MCF 10A (cell line): ENCODE data around the gene FBXO40. TPM values are rescaled to one million over a fixed set of nuclear protein-coding genes. Genes with fewer than 3 reads are reported as not detected.

Source experiments
- BruUV-seq: library from RNA; stranded (reverse); fragments of 400-500 nt; replicated peaks from 2 replicates; lab custom pipeline; 2021; lab: Mats Ljungman, UMichigan
- CTCF ChIA-PET: fragments of 300-600 bp; sonication (Branson Sonifier 250); formaldehyde crosslinking; extraction: SDS; loops from one replicate; lab custom pipeline; 2021; ENCODE audit warnings: antibody characterized with exemption, inconsistent platforms; lab: Yijun Ruan, JAX
- POLR2A ChIA-PET: fragments of 300-600, 350-650 bp; sonication (Branson Sonifier 250); formaldehyde crosslinking; extraction: SDS; loops from one replicate; lab custom pipeline; 2020; ENCODE audit warnings: antibody characterized with exemption, inconsistent platforms; lab: Yijun Ruan, JAX
- DNase-seq: peaks from one replicate; pipeline ENCODE4 v3.0.0-alpha.2; 2018; ENCODE audit not compliant: unreplicated experiment
- H3K27ac Mint-ChIP-seq: one replicate; pipeline ENCODE4 v1.8.0; 2022; ENCODE audit warnings: mild to moderate bottlenecking, low read depth, mixed read lengths; ENCODE audit not compliant: unreplicated experiment
- H3K27me3 Mint-ChIP-seq: one replicate; pipeline ENCODE4 v1.8.0; 2022; ENCODE audit warnings: mixed read lengths; ENCODE audit not compliant: insufficient read depth, unreplicated experiment
- H3K36me3 Mint-ChIP-seq: one replicate; pipeline ENCODE4 v1.8.0; 2022; ENCODE audit warnings: mild to moderate bottlenecking, moderate library complexity, mixed read lengths; ENCODE audit not compliant: insufficient read depth, unreplicated experiment
- H3K4me1 Mint-ChIP-seq: one replicate; pipeline ENCODE4 v1.8.0; 2022; ENCODE audit warnings: mixed read lengths; ENCODE audit not compliant: insufficient read depth, unreplicated experiment
- H3K4me3 Mint-ChIP-seq: one replicate; pipeline ENCODE4 v1.8.0; 2022; ENCODE audit warnings: mild to moderate bottlenecking, moderate library complexity, mixed read lengths; ENCODE audit not compliant: unreplicated experiment
- H3K9me3 Mint-ChIP-seq: one replicate; pipeline ENCODE4 v1.8.0; 2022; ENCODE audit warnings: mixed read lengths; ENCODE audit not compliant: unreplicated experiment
- CTCF ChIP-seq: fragments of 200-600 bp; IDR thresholded peaks from one replicate; pipeline ENCODE4 v1.8.0; 2022; ENCODE audit warnings: antibody characterized with exemption, mild to moderate bottlenecking; ENCODE audit not compliant: unreplicated experiment
- intact Hi-C: fragments of 100-400 bp; cut with micrococcal nuclease; formaldehyde crosslinking; loops from 2 replicates; pipeline ENCODE4 v1.14.1; 2022
- total RNA-seq: library from RNA; stranded (reverse); gene quantifications from 2 replicates; pipeline ENCODE4 v1.2.3, GENCODE V29; 2022

The FBXO40 gene
- total RNA-seq, 1 experiment from 2014 or later: not detected

GRCh38 chr3:121665488-121665887, 72.3 kb downstream of the FBXO40 start:
- CTCF ChIA-PET: interaction anchor here (1.3 kb wide), 1 partner anchor 17 kb away, joined by 3 read pairs; no protein-coding TSS in a partner anchor
- no peaks in the 10 kb centered on the region for H3K9me3 Mint-ChIP-seq
- no peaks in the 10 kb centered on the region for H3K4me1 Mint-ChIP-seq
- no TSS peak for BruUV-seq
- no peak for DNase-seq
- intact Hi-C loops: no loop called here
- TF ChIP-seq CTCF: no peak
- H3K4me3 Mint-ChIP-seq: no peak overlapping the region
- no peaks in the 10 kb centered on the region for H3K27me3 Mint-ChIP-seq
- POLR2A ChIA-PET: no interaction called here
- no peak overlapping the region for H3K27ac Mint-ChIP-seq
- peaks cover 87% of the 10 kb centered on the region for H3K36me3 Mint-ChIP-seq

- Mint-ChIP-seq H3K27ac (no peak overlapping the region), H3K4me3 (no peak overlapping the region), H3K9me3 (no peaks in the 10 kb centered on the region), H3K36me3 (peaks cover 89% of the 10 kb centered on the region), H3K27me3 (no peaks in the 10 kb centered on the region), H3K4me1 (no peaks in the 10 kb centered on the region)
- ChIA-PET CTCF (no interaction called here), POLR2A (interaction anchor here (1.0 kb wide), 2 partner anchors 14 to 17 kb away, joined by 3 to 4 read pairs; no protein-coding TSS in a partner anchor)
- intact Hi-C loops: no loop called here
- no TSS peak for BruUV-seq
- no peak for DNase-seq
- no peak for TF ChIP-seq CTCF
These were observed 74.2 kb downstream of the FBXO40 start for GRCh38 chr3:121667333-121667732.

GRCh38 chr3:121670676-121671075, 77.5 kb downstream of the FBXO40 start:
- DNase-seq: no peak
- Mint-ChIP-seq H3K4me3 (no peak overlapping the region), H3K4me1 (no peaks in the 10 kb centered on the region), H3K27ac (no peak overlapping the region), H3K36me3 (peaks cover 88% of the 10 kb centered on the region), H3K9me3 (no peaks in the 10 kb centered on the region), H3K27me3 (no peaks in the 10 kb centered on the region)
- no peak for TF ChIP-seq CTCF
- BruUV-seq: no TSS peak
- POLR2A ChIA-PET: interaction anchor here (0.6 to 0.9 kb wide), 3 partner anchors 10 to 1410 kb away, joined by 3 read pairs; no protein-coding TSS in a partner anchor
- CTCF ChIA-PET: interaction anchor here (0.6 kb wide), 1 partner anchor 315 kb away, joined by 3 read pairs; no protein-coding TSS in a partner anchor
- intact Hi-C loops: no loop called here

GRCh38 chr3:121677141-121677540, 84.0 kb downstream of the FBXO40 start:
- TF ChIP-seq CTCF: no peak
- CTCF ChIA-PET: interaction anchor here (1.2 kb wide), 1 partner anchor 131 kb away, joined by 3 read pairs; the partner anchor contains the start of gene POLQ
- POLR2A ChIA-PET: no interaction called here
- H3K9me3 Mint-ChIP-seq: no peaks in the 10 kb centered on the region
- H3K4me1 Mint-ChIP-seq: no peaks in the 10 kb centered on the region
- no peak for DNase-seq
- no peaks in the 10 kb centered on the region for H3K27me3 Mint-ChIP-seq
- peaks cover 94% of the 10 kb centered on the region for H3K36me3 Mint-ChIP-seq
- H3K27ac Mint-ChIP-seq: no peak overlapping the region
- no peak overlapping the region for H3K4me3 Mint-ChIP-seq
- no TSS peak for BruUV-seq
- intact Hi-C loops: no loop called here

Other genes with a start within 250 kb of the FBXO40 start
- 4.1 and 5.8 TPM in 2 replicates for gene POLQ, start 47.4 kb upstream of the FBXO40 start, total RNA-seq
- gene ARGFX, start 25.4 kb upstream of the FBXO40 start, total RNA-seq: not detected in 2 replicates
- gene HCLS1, start 67.5 kb downstream of the FBXO40 start, total RNA-seq: 1.6 and 2.5 TPM in 2 replicates
- 62.4 and 66.9 TPM in 2 replicates for gene GOLGB1, start 156.4 kb downstream of the FBXO40 start, total RNA-seq
- gene IQCB1, start 241.7 kb downstream of the FBXO40 start, total RNA-seq: 33.5 and 34.6 TPM in 2 replicates
- gene EAF2, start 241.8 kb downstream of the FBXO40 start, total RNA-seq: 2.5 and 2.7 TPM in 2 replicates